Neural cell (in vitro differentiated cells): ENCODE data around the gene CDK5RAP2.

ENCODE experiments used
- EZH2 ChIP-seq: fragments of 200-600, 300-800 bp; shearing (Covaris generic), sonication (generic); IDR thresholded peaks from 2 replicates; pipeline ENCODE4 v1.6.1; 2014; ENCODE audit warnings: antibody characterized with exemption, low read length, borderline replicate concordance, mild to moderate bottlenecking; ENCODE audit not compliant: insufficient read depth, poor library complexity, severe bottlenecking
- MXI1 ChIP-seq: fragments of 450-650 bp; conservative IDR thresholded peaks from 2 replicates; pipeline ENCODE4 v1.6.1; 2014; ENCODE audit warnings: antibody characterized with exemption, mild to moderate bottlenecking; ENCODE audit not compliant: poor library complexity, severe bottlenecking
- POLR2AphosphoS5 ChIP-seq: IDR thresholded peaks from 2 replicates; pipeline ENCODE4 v1.6.1; 2012
- RAD21 ChIP-seq: fragments of 450-650 bp; conservative IDR thresholded peaks from 2 replicates; pipeline ENCODE4 v1.6.1; 2014; ENCODE audit warnings: antibody characterized with exemption, mild to moderate bottlenecking, moderate library complexity
- SMC3 ChIP-seq: fragments of 450-650 bp; conservative IDR thresholded peaks from 2 replicates; pipeline ENCODE4 v1.6.1; 2014; ENCODE audit warnings: antibody characterized with exemption, mild to moderate bottlenecking, moderate library complexity; ENCODE audit not compliant: poor library complexity
- TAF1 ChIP-seq: IDR thresholded peaks from 2 replicates; pipeline ENCODE4 v1.6.1; 2012; ENCODE audit warnings: low read depth
- TF ChIP-seq, protein P1 (sequence below): fragments of 450-650 bp; IDR thresholded peaks from 2 replicates; pipeline ENCODE4 v1.5.1; 2014; ENCODE audit warnings: antibody characterized with exemption, mild to moderate bottlenecking, moderate library complexity; ENCODE audit not compliant: poor library complexity, severe bottlenecking
- TF ChIP-seq, protein P2 (sequence below): IDR thresholded peaks from 2 replicates; pipeline ENCODE4 v1.6.1; 2012; ENCODE audit warnings: borderline replicate concordance

DNA sequence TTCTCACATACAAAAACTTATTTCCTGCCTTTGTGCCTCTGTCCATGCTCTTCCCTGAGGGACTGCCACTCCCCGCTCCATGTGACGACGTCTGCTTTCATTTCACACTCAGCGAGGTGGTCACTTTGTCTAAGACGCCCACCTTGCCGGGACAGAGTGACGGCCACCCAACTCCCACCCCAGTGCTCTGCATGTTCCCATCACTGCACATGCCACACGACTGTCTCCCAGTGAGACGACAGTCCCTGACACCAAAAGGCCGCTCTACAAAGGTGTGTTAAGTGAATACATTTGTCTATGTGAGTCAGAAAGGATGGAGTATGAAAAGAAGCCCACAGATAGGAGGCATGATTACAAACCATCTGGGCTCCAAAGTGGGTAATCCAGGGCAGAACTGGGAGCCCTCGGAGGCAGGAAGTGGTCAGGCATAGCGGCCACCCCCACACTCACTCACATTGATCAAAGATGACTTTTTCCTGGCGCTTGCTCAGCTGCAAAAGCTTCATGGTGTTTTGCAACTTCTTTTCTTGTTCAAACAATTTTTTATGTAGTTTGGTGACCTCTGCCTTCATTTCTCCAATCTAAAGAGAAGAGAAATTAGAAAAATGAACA is 185.8 kb downstream of the CDK5RAP2 start:
- TF ChIP-seq TAF1 (no peak), RAD21 (no peak), EZH2 (no peak), MXI1 (no peak), SMC3 (no peak), POLR2AphosphoS5 (no peak)
- TF ChIP-seq, protein P1, sequence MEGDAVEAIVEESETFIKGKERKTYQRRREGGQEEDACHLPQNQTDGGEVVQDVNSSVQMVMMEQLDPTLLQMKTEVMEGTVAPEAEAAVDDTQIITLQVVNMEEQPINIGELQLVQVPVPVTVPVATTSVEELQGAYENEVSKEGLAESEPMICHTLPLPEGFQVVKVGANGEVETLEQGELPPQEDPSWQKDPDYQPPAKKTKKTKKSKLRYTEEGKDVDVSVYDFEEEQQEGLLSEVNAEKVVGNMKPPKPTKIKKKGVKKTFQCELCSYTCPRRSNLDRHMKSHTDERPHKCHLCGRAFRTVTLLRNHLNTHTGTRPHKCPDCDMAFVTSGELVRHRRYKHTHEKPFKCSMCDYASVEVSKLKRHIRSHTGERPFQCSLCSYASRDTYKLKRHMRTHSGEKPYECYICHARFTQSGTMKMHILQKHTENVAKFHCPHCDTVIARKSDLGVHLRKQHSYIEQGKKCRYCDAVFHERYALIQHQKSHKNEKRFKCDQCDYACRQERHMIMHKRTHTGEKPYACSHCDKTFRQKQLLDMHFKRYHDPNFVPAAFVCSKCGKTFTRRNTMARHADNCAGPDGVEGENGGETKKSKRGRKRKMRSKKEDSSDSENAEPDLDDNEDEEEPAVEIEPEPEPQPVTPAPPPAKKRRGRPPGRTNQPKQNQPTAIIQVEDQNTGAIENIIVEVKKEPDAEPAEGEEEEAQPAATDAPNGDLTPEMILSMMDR = no peak
- TF ChIP-seq, protein P2, sequence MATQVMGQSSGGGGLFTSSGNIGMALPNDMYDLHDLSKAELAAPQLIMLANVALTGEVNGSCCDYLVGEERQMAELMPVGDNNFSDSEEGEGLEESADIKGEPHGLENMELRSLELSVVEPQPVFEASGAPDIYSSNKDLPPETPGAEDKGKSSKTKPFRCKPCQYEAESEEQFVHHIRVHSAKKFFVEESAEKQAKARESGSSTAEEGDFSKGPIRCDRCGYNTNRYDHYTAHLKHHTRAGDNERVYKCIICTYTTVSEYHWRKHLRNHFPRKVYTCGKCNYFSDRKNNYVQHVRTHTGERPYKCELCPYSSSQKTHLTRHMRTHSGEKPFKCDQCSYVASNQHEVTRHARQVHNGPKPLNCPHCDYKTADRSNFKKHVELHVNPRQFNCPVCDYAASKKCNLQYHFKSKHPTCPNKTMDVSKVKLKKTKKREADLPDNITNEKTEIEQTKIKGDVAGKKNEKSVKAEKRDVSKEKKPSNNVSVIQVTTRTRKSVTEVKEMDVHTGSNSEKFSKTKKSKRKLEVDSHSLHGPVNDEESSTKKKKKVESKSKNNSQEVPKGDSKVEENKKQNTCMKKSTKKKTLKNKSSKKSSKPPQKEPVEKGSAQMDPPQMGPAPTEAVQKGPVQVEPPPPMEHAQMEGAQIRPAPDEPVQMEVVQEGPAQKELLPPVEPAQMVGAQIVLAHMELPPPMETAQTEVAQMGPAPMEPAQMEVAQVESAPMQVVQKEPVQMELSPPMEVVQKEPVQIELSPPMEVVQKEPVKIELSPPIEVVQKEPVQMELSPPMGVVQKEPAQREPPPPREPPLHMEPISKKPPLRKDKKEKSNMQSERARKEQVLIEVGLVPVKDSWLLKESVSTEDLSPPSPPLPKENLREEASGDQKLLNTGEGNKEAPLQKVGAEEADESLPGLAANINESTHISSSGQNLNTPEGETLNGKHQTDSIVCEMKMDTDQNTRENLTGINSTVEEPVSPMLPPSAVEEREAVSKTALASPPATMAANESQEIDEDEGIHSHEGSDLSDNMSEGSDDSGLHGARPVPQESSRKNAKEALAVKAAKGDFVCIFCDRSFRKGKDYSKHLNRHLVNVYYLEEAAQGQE = no peak
